Measurements from ENCODE around the gene C1QTNF9.

DNA sequence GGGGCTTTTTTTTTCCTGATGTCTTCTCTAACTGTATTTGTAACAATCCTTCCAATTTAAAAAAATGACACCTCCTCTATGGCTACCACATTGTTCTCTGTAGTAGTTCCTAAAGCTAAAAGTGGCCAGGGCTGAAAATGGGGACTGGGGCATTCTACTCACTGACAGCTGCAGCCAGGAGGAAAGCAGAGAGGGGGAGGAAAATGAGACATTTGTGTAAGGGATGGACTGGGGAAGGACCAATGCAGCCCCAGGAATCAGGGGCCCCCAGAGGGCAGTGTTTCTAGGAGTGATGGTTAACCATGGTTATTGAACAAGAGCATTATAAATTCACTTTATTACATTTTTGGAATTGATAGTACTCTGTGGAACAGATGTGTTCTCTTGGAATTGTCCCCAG is 34.3 kb upstream of the C1QTNF9 start:
- TF ChIP-seq, protein P1, sequence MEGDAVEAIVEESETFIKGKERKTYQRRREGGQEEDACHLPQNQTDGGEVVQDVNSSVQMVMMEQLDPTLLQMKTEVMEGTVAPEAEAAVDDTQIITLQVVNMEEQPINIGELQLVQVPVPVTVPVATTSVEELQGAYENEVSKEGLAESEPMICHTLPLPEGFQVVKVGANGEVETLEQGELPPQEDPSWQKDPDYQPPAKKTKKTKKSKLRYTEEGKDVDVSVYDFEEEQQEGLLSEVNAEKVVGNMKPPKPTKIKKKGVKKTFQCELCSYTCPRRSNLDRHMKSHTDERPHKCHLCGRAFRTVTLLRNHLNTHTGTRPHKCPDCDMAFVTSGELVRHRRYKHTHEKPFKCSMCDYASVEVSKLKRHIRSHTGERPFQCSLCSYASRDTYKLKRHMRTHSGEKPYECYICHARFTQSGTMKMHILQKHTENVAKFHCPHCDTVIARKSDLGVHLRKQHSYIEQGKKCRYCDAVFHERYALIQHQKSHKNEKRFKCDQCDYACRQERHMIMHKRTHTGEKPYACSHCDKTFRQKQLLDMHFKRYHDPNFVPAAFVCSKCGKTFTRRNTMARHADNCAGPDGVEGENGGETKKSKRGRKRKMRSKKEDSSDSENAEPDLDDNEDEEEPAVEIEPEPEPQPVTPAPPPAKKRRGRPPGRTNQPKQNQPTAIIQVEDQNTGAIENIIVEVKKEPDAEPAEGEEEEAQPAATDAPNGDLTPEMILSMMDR (IDR thresholded peaks at IDR 0.05): no peak
- no peak for TF ChIP-seq POLR2A (IDR thresholded peaks at IDR 0.05)
